Gastroesophageal sphincter (tissue), 3 donors: Measurements from ENCODE around the gene TMEM272.
A peak's percentile ranks its signal among the peaks of the same experiment; 100 is the strongest.

Experiments
- CTCF ChIP-seq, 4 experiments: fragments of 200-600 bp in 2 of 4; fragments of 450-650 bp in 2 of 4; sonication (generic) in 1 of 4; IDR thresholded peaks; one replicate each; pipeline ENCODE4 v1.5.1; 2017 to 2019; ENCODE audit warnings: antibody characterized with exemption in 4 of 4, mild to moderate bottlenecking in 2 of 4, moderate library complexity in 2 of 4
- EP300 ChIP-seq: sonication (generic); formaldehyde crosslinking; IDR thresholded peaks from one replicate; pipeline ENCODE4 v1.6.1; 2017; ENCODE audit warnings: antibody characterized with exemption, mild to moderate bottlenecking
- POLR2A ChIP-seq, 2 donors: fragments of 450-650 bp; IDR thresholded peaks; one replicate each; pipeline ENCODE4 v1.6.1; 2017; ENCODE audit warnings: antibody characterized with exemption in 2 of 2, mild to moderate bottlenecking in 2 of 2, moderate library complexity in 1 of 2
- POLR2AphosphoS5 ChIP-seq: sonication (generic); formaldehyde crosslinking; IDR thresholded peaks from one replicate; pipeline ENCODE4 v1.6.1; 2017; ENCODE audit warnings: antibody characterized with exemption

- peak in 1 of 4 experiments; percentile 35 for TF ChIP-seq CTCF (IDR thresholded peaks at IDR 0.05)
- no peak for TF ChIP-seq POLR2A (IDR thresholded peaks at IDR 0.05)
- no peak for TF ChIP-seq POLR2AphosphoS5
- TF ChIP-seq EP300: no peak
Observed at GRCh38 chr13:51849145-51850101, 4.4 kb upstream of the TMEM272 start.
